Mesenchymal stem cell (in vitro differentiated cells and primary cell): ENCODE measurements around the gene BLVRB.
"Not testable (repeated sequence)": the region's sequence is repeated elsewhere in the genome, so short reads cannot be mapped to it uniquely, and the experiment has no call there.

ENCODE experiments used
- DNase-seq: peaks from one replicate; pipeline ENCODE4 v3.0.0-alpha.2; 2013
- H2AFZ ChIP-seq: one replicate; pipeline ENCODE4 v1.6.1; 2013; ENCODE audit warnings: low read depth, mild to moderate bottlenecking, control low read depth, inconsistent platforms, low read length, moderate library complexity
- H2AK5ac ChIP-seq: 2 replicates; pipeline ENCODE4 v1.6.1; 2013; ENCODE audit warnings: low read length, moderate library complexity, mild to moderate bottlenecking, inconsistent platforms; ENCODE audit not compliant: severe bottlenecking
- H2BK120ac ChIP-seq: one replicate; pipeline ENCODE4 v1.6.1; 2013; ENCODE audit warnings: low read depth, mild to moderate bottlenecking, inconsistent platforms, low read length, moderate library complexity
- H2BK12ac ChIP-seq, 2 experiments: one replicate each; pipeline ENCODE4 v1.6.1; 2013; ENCODE audit warnings: inconsistent platforms in 2 of 2, low read length in 2 of 2, mild to moderate bottlenecking in 2 of 2, moderate library complexity in 2 of 2, control low read depth in 1 of 2
- H2BK15ac ChIP-seq: one replicate; pipeline ENCODE4 v1.6.1; 2013; ENCODE audit warnings: mild to moderate bottlenecking, low read depth, inconsistent platforms; ENCODE audit not compliant: poor library complexity, severe bottlenecking
- H2BK5ac ChIP-seq: 2 replicates; pipeline ENCODE4 v1.6.1; 2013; ENCODE audit warnings: low read depth, mild to moderate bottlenecking, low read length, control low read depth, inconsistent platforms; ENCODE audit not compliant: poor library complexity, severe bottlenecking
- H3K14ac ChIP-seq, 2 experiments: one replicate each; pipeline ENCODE4 v1.6.1; 2013; ENCODE audit warnings: inconsistent platforms in 2 of 2, low read length in 2 of 2, control low read depth in 1 of 2, mild to moderate bottlenecking in 1 of 2, moderate library complexity in 1 of 2
- H3K18ac ChIP-seq, 2 experiments: one replicate each; pipeline ENCODE4 v1.6.1; 2013; ENCODE audit warnings: inconsistent platforms in 2 of 2, low read length in 2 of 2, control low read depth in 1 of 2, low read depth in 1 of 2, mild to moderate bottlenecking in 1 of 2
- H3K23ac ChIP-seq, 2 experiments: one replicate each; pipeline ENCODE4 v1.6.1; 2013; ENCODE audit warnings: inconsistent platforms in 2 of 2, low read length in 2 of 2, mild to moderate bottlenecking in 2 of 2, moderate library complexity in 2 of 2, control low read depth in 1 of 2
- H3K27ac ChIP-seq: 2 replicates; pipeline ENCODE4 v1.5.1; 2013; ENCODE audit warnings: mild to moderate bottlenecking, moderate library complexity, low read length, control low read depth, inconsistent platforms; ENCODE audit not compliant: poor library complexity, severe bottlenecking
- H3K27me3 ChIP-seq, 2 experiments: 2 replicates each; pipeline versions ENCODE4 v1.6.1 to v1.7.0; 2013; ENCODE audit warnings: low read length in 2 of 2, mild to moderate bottlenecking in 2 of 2, moderate library complexity in 2 of 2, control low read depth in 1 of 2, inconsistent platforms in 1 of 2; ENCODE audit not compliant: control insufficient read depth in 1 of 2, insufficient read depth in 1 of 2
- H3K36me3 ChIP-seq, 2 experiments: 2 replicates each; pipeline versions ENCODE4 v1.6.1 to v1.7.0; 2013; ENCODE audit warnings: low read length in 2 of 2, control low read depth in 1 of 2, inconsistent platforms in 1 of 2, low read depth in 1 of 2, mild to moderate bottlenecking in 1 of 2; ENCODE audit not compliant: insufficient read depth in 2 of 2, control insufficient read depth in 1 of 2
- H3K4ac ChIP-seq, 2 experiments: one replicate each; pipeline ENCODE4 v1.6.1; 2013; ENCODE audit warnings: inconsistent platforms in 2 of 2, low read length in 2 of 2, mild to moderate bottlenecking in 2 of 2, moderate library complexity in 2 of 2, control low read depth in 1 of 2, low read depth in 1 of 2
- H3K4me1 ChIP-seq: 2 replicates; pipeline ENCODE4 v1.6.1; 2013; ENCODE audit warnings: low read depth, low read length, control low read depth; ENCODE audit not compliant: control insufficient read depth, insufficient read depth
- H3K4me2 ChIP-seq: 2 replicates; pipeline ENCODE4 v1.6.1; 2013; ENCODE audit warnings: low read length, mild to moderate bottlenecking, inconsistent platforms; ENCODE audit not compliant: poor library complexity, severe bottlenecking
- H3K4me3 ChIP-seq, 2 experiments: 2 replicates each; pipeline versions ENCODE4 v1.5.1 to v1.7.0; 2013; ENCODE audit warnings: low read length in 2 of 2, mild to moderate bottlenecking in 2 of 2, control low read depth in 1 of 2, low read depth in 1 of 2; ENCODE audit not compliant: insufficient read depth in 1 of 2
- H3K79me1 ChIP-seq: replicated peaks from 2 replicates; pipeline ENCODE4 v1.6.1; 2013; ENCODE audit warnings: mild to moderate bottlenecking, control low read depth, low read length, inconsistent platforms; ENCODE audit not compliant: poor library complexity, severe bottlenecking
- H3K9ac ChIP-seq: 2 replicates; pipeline ENCODE4 v1.7.0; 2013; ENCODE audit warnings: mild to moderate bottlenecking, low read length, moderate library complexity
- H3K9me3 ChIP-seq: 2 replicates; pipeline ENCODE4 v1.7.0; 2013; ENCODE audit warnings: mild to moderate bottlenecking, low read length; ENCODE audit not compliant: control insufficient read depth
- H4K8ac ChIP-seq: one replicate; pipeline ENCODE4 v1.6.1; 2013; ENCODE audit warnings: inconsistent platforms, mild to moderate bottlenecking, low read length, moderate library complexity
- H4K91ac ChIP-seq: one replicate; pipeline ENCODE4 v1.6.1; 2013; ENCODE audit warnings: mild to moderate bottlenecking, low read length, inconsistent platforms
- WGBS: methylation state at CpG from one replicate; pipeline ENCODE4 v1.1.7; 2013; ENCODE audit warnings: mixed read lengths; 5-methylcytosine and 5-hydroxymethylcytosine counted together

The BLVRB gene

GRCh38 chr19:40430242-40430641 is 35.3 kb downstream of the BLVRB start:
- not testable (repeated sequence) for H3K23ac ChIP-seq, H3K36me3 ChIP-seq, H2BK120ac ChIP-seq

GRCh38 chr19:40428197-40428596 is 37.3 kb downstream of the BLVRB start:
- H3K23ac ChIP-seq, result not testable (repeated sequence)
- WGBS, result 96% methylated on average over 7 of the region's 7 CpGs

More at GRCh38 chr19:40430242-40430641, 35.3 kb downstream of the BLVRB start:
- H3K9ac ChIP-seq, H4K8ac ChIP-seq, H2BK12ac ChIP-seq, H3K4ac ChIP-seq, H3K4me1 ChIP-seq, H4K91ac ChIP-seq, H3K14ac ChIP-seq, H2AFZ ChIP-seq, H2BK15ac ChIP-seq, H3K79me1 ChIP-seq, DNase-seq, H3K9me3 ChIP-seq, H2AK5ac ChIP-seq, H2BK5ac ChIP-seq, H3K4me3 ChIP-seq, H3K27ac ChIP-seq, H3K4me2 ChIP-seq, H3K27me3 ChIP-seq: not testable (repeated sequence)
- 96% methylated on average over 7 of the region's 10 CpGs for WGBS
- peak overlapping the region in 1 of 2 experiments; percentile 21 for H3K18ac ChIP-seq

GRCh38 chr19:40425450-40426287 is 39.9 kb downstream of the BLVRB start, which contains the start of gene SERTAD1:
SERTAD1 (minus strand) TSS chr19:40425992; CDS start chr19:40423546, 2,446 bp downstream.
- peak within 1 kb of the TSS; percentile 73 to 89 for H3K4ac ChIP-seq
- peak within 1 kb of the TSS; percentile 94 for H3K4me2 ChIP-seq
- H3K79me1 ChIP-seq, result peaks cover 6% of the 10 kb centered on the region
- H3K18ac ChIP-seq, result peak within 1 kb of the TSS; percentile 86 to 96
- H3K14ac ChIP-seq, result peak within 1 kb of the TSS in 1 of 2 experiments; percentile 94
- H4K91ac ChIP-seq, result peak within 1 kb of the TSS; percentile 85
- H3K9me3 ChIP-seq, result no peaks in the 10 kb centered on the region
- under 1% methylated on average over 61 of the region's 75 CpGs for WGBS
- H2AFZ ChIP-seq, result no peak within 1 kb of the TSS
- DNase-seq, result peak; percentile 99
- H3K23ac ChIP-seq, result peak within 1 kb of the TSS; percentile 67 to 98
- peak within 1 kb of the TSS; percentile 88 for H2AK5ac ChIP-seq
- H3K27ac ChIP-seq, result peak within 1 kb of the TSS; percentile 99
- H2BK12ac ChIP-seq, result peak within 1 kb of the TSS; percentile 75
- peaks cover 11 to 15% of the 10 kb centered on the region in 2 experiments for H3K36me3 ChIP-seq
- peak within 1 kb of the TSS; percentile 100 for H2BK15ac ChIP-seq
- H4K8ac ChIP-seq, result peak within 1 kb of the TSS; percentile 83
- H2BK120ac ChIP-seq, result peak within 1 kb of the TSS; percentile 96
- no peaks in the 10 kb centered on the region for H3K27me3 ChIP-seq
- peak within 1 kb of the TSS; percentile 99 for H3K9ac ChIP-seq
- peak within 1 kb of the TSS; percentile 97 for H2BK5ac ChIP-seq
- H3K4me1 ChIP-seq, result peaks cover 10% of the 10 kb centered on the region
- peak within 1 kb of the TSS; percentile 80 to 86 for H3K4me3 ChIP-seq

More at GRCh38 chr19:40428197-40428596, 37.3 kb downstream of the BLVRB start:
- not testable (repeated sequence) for H3K27me3 ChIP-seq, H2BK12ac ChIP-seq, H2AK5ac ChIP-seq, H3K79me1 ChIP-seq, H3K4me3 ChIP-seq, H3K9me3 ChIP-seq, H2BK5ac ChIP-seq, H4K8ac ChIP-seq, H3K14ac ChIP-seq, DNase-seq, H3K4me2 ChIP-seq, H3K4ac ChIP-seq, H4K91ac ChIP-seq, H3K36me3 ChIP-seq, H3K9ac ChIP-seq, H3K18ac ChIP-seq, H2AFZ ChIP-seq, H2BK15ac ChIP-seq, H3K27ac ChIP-seq, H2BK120ac ChIP-seq
- peaks cover 10% of the 10 kb centered on the region for H3K4me1 ChIP-seq
